ENCODE measurements around the gene OR10A5.
"Not testable (repeated sequence)": the region's sequence is repeated elsewhere in the genome, so short reads cannot be mapped to it uniquely, and the experiment has no call there.

Gene OR10A5

DNA sequence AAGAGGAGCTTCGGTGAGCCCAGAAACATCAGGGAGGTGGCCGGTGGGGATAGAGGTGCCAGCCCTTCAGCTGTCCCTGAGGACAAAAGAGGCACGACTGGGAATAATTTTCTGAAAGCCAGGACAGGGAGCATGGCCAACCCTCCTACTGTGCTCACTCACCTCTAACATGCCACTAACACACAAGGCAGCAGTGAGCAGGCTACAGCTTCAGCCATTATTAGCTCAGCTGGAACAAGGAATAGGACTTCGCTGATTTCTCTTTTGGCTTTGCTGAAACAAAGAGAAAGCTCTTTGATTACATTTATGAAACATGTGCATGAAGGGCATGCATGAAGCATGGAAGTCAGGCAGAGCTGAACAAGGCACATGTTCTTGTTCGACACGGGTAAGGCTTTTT lies 12.1 kb upstream of the OR10A5 start:
- FAIRE-seq, result no peak
- DNase-seq (ENCODE audit: insufficient read length, low spot score), result no peak

DNA sequence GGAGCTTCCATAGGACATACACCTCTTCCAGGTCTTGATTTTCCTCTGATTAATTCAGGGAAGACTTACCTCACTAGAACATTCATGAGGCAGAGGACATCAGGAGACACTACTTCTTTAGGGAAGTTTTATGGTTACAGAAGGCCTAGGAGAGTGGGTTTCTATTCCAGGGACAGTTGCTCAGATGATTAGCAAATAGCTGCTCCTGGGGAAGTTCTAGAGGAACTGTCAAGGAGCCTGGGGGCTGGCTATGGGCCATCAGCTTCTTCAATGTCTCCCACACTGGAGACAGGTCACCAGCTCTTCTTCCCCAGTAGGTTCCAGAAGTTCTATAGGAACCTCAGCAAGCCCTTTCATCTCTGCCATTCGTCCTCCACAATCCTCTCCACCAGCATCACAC lies 11.5 kb upstream of the OR10A5 start:
- TF ChIP-seq POLR2AphosphoS5 (IDR thresholded peaks at IDR 0.05; ENCODE audit: low read depth, low read length), result no peak
- no peak for TF ChIP-seq PAX5 (IDR thresholded peaks at IDR 0.05; ENCODE audit: insufficient read depth, low read length, severe bottlenecking)
- no peak for TF ChIP-seq SPI1 (IDR thresholded peaks at IDR 0.05; ENCODE audit: low read depth, low read length)
- no peak for TF ChIP-seq POLR2A (IDR thresholded peaks at IDR 0.05; ENCODE audit: low read depth, low read length)
- TF ChIP-seq POU2F2 (IDR thresholded peaks at IDR 0.05; ENCODE audit: low read depth, low read length), result no peak
- TF ChIP-seq TAF1 (IDR thresholded peaks at IDR 0.05; ENCODE audit: low read depth, low read length), result no peak
- no peak for DNase-seq (ENCODE audit: insufficient read length, low spot score)
- FAIRE-seq, result no peak

More for the DNA sequence above, 12.1 kb upstream of the OR10A5 start:
- no peak for TF ChIP-seq POU2F2 (IDR thresholded peaks at IDR 0.05; ENCODE audit: low read depth, low read length)
- no peak for TF ChIP-seq POLR2A (IDR thresholded peaks at IDR 0.05; ENCODE audit: low read depth, low read length)
- TF ChIP-seq SPI1 (IDR thresholded peaks at IDR 0.05; ENCODE audit: low read depth, low read length), result no peak

DNA sequence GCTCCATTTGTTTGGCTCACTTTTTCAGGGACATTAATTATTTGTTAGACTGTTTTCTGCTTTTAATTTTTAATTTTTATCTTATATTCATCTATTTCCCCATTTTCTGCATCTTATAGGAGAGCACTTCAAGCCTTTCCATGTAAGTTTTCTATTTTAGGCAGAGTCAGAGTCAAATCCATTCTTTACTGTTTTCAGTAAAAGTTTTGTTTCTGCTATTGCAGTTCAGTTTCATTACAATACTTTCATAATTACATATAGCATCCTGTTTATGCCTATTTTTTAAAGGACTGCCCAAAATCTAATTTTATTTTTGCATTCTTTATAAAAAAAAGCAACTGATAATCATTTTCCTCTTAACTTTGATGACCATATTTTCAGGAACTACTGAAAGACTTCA lies 3.8 kb upstream of the OR10A5 start:
- DNase-seq (ENCODE audit: insufficient read length, low spot score) (no peak), FAIRE-seq (no peak)
- TF ChIP-seq SPI1 (IDR thresholded peaks at IDR 0.05; ENCODE audit: low read depth, low read length) (no peak), PAX5 (IDR thresholded peaks at IDR 0.05; ENCODE audit: insufficient read depth, low read length, severe bottlenecking) (no peak), POLR2A (IDR thresholded peaks at IDR 0.05; ENCODE audit: low read depth, low read length) (no peak), POU2F2 (IDR thresholded peaks at IDR 0.05; ENCODE audit: low read depth, low read length) (no peak), POLR2AphosphoS5 (IDR thresholded peaks at IDR 0.05; ENCODE audit: low read depth, low read length) (no peak), TAF1 (IDR thresholded peaks at IDR 0.05; ENCODE audit: low read depth, low read length) (no peak)

DNA sequence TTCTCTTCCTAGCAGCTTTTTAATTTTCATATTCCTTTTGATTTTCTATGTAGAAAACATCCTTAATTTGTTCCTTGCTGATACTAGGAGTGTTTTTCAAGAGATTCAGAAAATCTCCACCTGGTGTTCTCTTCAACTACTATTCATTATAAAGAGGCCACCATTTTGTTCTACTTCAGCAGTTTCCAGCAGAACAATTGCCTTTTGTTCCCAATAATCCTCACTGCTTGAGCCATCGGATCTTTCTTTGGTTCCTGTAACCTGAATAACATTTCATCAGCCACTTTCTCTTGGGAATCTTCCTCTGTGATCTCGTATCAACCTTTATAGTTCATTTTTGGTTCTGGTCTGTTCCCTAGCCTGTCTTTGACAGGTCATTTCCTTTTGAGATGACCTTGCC lies 1.8 kb upstream of the OR10A5 start:
- DNase-seq (ENCODE audit: insufficient read length, low spot score) (no peak), FAIRE-seq (no peak)
- no peak for TF ChIP-seq SPI1 (IDR thresholded peaks at IDR 0.05; ENCODE audit: low read depth, low read length)
- no peak for TF ChIP-seq POLR2AphosphoS5 (IDR thresholded peaks at IDR 0.05; ENCODE audit: low read depth, low read length)
- no peak for TF ChIP-seq PAX5 (IDR thresholded peaks at IDR 0.05; ENCODE audit: insufficient read depth, low read length, severe bottlenecking)
- no peak for TF ChIP-seq TAF1 (IDR thresholded peaks at IDR 0.05; ENCODE audit: low read depth, low read length)
- no peak for TF ChIP-seq POU2F2 (IDR thresholded peaks at IDR 0.05; ENCODE audit: low read depth, low read length)
- TF ChIP-seq POLR2A (IDR thresholded peaks at IDR 0.05; ENCODE audit: low read depth, low read length), result no peak

DNA sequence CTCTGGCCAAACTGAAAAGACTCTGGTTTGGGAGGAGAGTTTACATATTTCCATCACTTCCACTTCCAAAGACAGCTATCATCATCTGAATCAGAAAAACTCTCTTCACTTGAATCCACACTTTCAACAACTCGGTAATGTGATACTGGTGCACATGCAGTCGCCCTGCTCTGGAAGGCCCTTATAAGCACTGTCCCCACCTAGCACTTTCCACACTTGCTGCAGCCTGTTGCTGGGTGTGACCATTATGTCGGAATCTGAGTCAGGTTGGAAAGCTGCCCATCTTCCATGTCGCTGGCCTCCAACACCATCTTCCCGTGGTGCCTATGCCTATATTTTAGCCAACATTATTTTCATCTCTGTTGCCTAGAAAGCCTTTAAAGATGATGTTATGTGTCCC lies 1.1 kb upstream of the OR10A5 start:
- FAIRE-seq (no peak), DNase-seq (ENCODE audit: insufficient read length, low spot score) (no peak)
- TF ChIP-seq POLR2A (IDR thresholded peaks at IDR 0.05; ENCODE audit: low read depth, low read length) (no peak), PAX5 (IDR thresholded peaks at IDR 0.05; ENCODE audit: insufficient read depth, low read length, severe bottlenecking) (no peak), POLR2AphosphoS5 (IDR thresholded peaks at IDR 0.05; ENCODE audit: low read depth, low read length) (no peak), SPI1 (IDR thresholded peaks at IDR 0.05; ENCODE audit: low read depth, low read length) (no peak), POU2F2 (IDR thresholded peaks at IDR 0.05; ENCODE audit: low read depth, low read length) (no peak), TAF1 (IDR thresholded peaks at IDR 0.05; ENCODE audit: low read depth, low read length) (no peak)

DNA sequence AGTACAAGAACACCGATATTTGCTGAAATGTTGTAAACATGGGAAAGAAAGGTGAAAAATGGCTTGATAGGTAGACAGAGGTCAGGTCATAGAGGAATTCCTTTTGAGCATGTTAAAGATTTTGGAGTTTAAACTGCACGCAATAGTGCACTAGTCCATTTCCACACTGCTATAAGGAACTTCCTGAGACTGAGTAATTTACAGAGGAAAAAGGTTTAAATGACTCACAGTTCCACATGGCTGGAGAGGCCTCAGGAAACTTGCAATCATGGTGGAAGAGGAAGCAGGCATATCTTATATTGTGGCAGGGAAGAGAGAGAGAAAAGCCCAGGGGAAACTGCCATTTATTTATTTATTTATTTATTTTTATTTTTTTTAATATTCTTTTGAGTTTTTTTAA lies 5.0 kb downstream of the OR10A5 start:
- FAIRE-seq (no peak), DNase-seq (ENCODE audit: insufficient read length, low spot score) (no peak)
- TF ChIP-seq PAX5 (IDR thresholded peaks at IDR 0.05; ENCODE audit: insufficient read depth, low read length, severe bottlenecking), result no peak

DNA sequence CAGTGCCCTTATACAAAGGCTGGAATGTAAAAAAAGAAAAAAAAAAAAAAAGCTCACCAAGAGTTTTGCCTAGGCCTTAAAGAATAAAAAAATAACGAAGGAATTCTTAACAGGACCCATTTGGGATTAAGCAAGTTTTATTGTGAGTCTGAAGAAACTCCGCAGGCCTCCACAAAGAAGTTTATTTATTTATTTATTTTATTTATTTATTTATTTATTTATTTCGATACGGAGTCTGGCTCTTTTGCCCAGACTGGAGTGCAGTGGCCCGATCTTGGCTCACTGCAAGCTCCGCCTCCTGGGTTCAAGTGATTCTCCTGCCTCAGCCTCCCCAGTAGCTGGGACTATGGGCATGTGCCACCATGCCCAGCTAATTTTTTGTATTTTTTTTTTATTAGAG lies 9.3 kb downstream of the OR10A5 start:
- not testable (repeated sequence) for FAIRE-seq; DNase-seq (ENCODE audit: insufficient read length, low spot score)

DNA sequence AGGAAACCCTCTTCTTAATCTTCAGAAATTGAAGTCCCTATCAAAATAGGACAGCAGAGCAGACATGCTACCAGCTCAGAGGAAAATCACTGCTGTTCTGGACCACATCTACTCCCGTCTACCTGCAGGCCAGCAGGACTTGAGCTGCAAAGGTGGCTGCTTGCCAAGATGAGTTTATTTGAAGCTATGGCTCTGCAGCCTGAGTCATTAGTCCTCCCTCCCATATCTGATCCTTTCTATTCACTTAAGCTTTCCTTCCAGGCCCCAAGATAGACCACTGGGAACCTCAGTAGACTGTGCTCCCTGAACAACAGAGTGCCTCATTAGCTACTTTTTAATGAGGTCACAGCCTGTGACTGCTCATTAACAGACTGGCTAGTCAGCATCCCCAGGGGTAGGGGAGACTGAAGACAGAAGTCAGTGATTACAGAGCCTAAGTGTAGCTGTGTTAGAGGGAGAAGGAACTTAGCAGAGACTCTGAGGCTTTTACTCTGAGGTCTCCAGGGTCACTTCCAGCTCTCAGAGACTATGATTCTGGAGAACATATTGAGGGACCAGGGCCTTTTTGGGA lies 10.6 kb downstream of the OR10A5 start:
- TF ChIP-seq POLR2AphosphoS5 (IDR thresholded peaks at IDR 0.05; ENCODE audit: low read depth, low read length) (no peak), SPI1 (IDR thresholded peaks at IDR 0.05; ENCODE audit: low read depth, low read length) (no peak), POLR2A (IDR thresholded peaks at IDR 0.05; ENCODE audit: low read depth, low read length) (no peak), PAX5 (IDR thresholded peaks at IDR 0.05; ENCODE audit: insufficient read depth, low read length, severe bottlenecking) (no peak), TAF1 (IDR thresholded peaks at IDR 0.05; ENCODE audit: low read depth, low read length) (no peak), POU2F2 (IDR thresholded peaks at IDR 0.05; ENCODE audit: low read depth, low read length) (no peak)
- DNase-seq (ENCODE audit: insufficient read length, low spot score), result no peak
- FAIRE-seq, result no peak

DNA sequence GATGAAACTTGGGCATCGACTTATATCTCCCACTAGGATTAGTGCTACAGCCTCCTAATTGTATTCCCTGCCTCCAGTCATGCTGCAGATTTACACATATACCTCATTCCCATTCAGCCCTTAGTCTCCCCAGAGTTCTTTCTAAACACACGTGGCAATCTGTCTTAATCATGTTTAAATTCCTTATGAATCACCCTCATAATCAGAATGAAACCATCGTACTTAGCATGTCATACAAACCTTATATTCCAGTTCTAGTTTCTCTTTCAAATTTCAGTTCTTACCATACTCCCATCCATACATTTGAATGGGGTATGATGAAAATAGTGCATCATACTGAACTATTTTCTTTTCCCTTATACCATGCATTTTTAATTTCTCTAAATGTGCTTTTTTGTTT lies 11.4 kb downstream of the OR10A5 start:
- FAIRE-seq (no peak), DNase-seq (ENCODE audit: insufficient read length, low spot score) (no peak)
- TF ChIP-seq POLR2AphosphoS5 (IDR thresholded peaks at IDR 0.05; ENCODE audit: low read depth, low read length) (no peak), TAF1 (IDR thresholded peaks at IDR 0.05; ENCODE audit: low read depth, low read length) (no peak), POU2F2 (IDR thresholded peaks at IDR 0.05; ENCODE audit: low read depth, low read length) (no peak), PAX5 (IDR thresholded peaks at IDR 0.05; ENCODE audit: insufficient read depth, low read length, severe bottlenecking) (no peak), SPI1 (IDR thresholded peaks at IDR 0.05; ENCODE audit: low read depth, low read length) (no peak), POLR2A (IDR thresholded peaks at IDR 0.05; ENCODE audit: low read depth, low read length) (no peak)

DNA sequence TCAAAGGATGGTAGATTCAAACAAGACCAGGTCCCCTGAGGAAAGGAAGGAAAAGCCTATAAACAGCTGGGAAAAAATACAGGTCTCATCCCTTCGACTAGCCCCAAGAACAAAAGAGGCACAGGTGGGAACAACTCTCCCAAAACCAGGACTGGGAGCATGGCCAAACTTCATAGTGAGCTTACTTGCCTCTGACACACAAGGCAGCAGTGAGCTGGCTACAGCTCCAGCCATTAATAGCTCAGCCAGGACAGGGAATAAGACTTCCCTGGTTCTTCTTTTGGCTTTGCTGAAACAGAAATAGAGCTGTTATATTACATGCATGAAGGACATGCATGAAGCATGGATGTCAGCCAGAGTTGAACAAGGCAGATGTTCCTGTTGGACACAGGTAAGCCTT lies 17.5 kb downstream of the OR10A5 start, which contains the start of gene OR10A2:
Gene OR10A2 (plus strand): TSS at position 97 of the 400 bp plus-strand sequence. CDS start 6,698 bp downstream, outside the sequence.
- FAIRE-seq (no peak), DNase-seq (ENCODE audit: insufficient read length, low spot score) (no peak)
- TF ChIP-seq SPI1 (IDR thresholded peaks at IDR 0.05; ENCODE audit: low read depth, low read length) (no peak), POU2F2 (IDR thresholded peaks at IDR 0.05; ENCODE audit: low read depth, low read length) (no peak), POLR2A (IDR thresholded peaks at IDR 0.05; ENCODE audit: low read depth, low read length) (no peak), PAX5 (IDR thresholded peaks at IDR 0.05; ENCODE audit: insufficient read depth, low read length, severe bottlenecking) (no peak), POLR2AphosphoS5 (IDR thresholded peaks at IDR 0.05; ENCODE audit: low read depth, low read length) (no peak), TAF1 (IDR thresholded peaks at IDR 0.05; ENCODE audit: low read depth, low read length) (no peak)
